PC-3 (cell line): Measurements from ENCODE around the gene SERPINF2.

Source experiments
- CTCF ChIP-seq: fragments of 300-600 bp; sonication (generic); conservative IDR thresholded peaks from 2 replicates; pipeline ENCODE4 v1.5.1; 2017; ENCODE audit warnings: antibody characterized with exemption, low read depth, mild to moderate bottlenecking, low read length
- EZH2phosphoT487 ChIP-seq: fragments of 300-600 bp; sonication (generic); IDR thresholded peaks from 2 replicates; pipeline ENCODE4 v1.6.1; 2018; ENCODE audit warnings: mild to moderate bottlenecking, antibody characterized with exemption, low read length, borderline replicate concordance

DNA sequence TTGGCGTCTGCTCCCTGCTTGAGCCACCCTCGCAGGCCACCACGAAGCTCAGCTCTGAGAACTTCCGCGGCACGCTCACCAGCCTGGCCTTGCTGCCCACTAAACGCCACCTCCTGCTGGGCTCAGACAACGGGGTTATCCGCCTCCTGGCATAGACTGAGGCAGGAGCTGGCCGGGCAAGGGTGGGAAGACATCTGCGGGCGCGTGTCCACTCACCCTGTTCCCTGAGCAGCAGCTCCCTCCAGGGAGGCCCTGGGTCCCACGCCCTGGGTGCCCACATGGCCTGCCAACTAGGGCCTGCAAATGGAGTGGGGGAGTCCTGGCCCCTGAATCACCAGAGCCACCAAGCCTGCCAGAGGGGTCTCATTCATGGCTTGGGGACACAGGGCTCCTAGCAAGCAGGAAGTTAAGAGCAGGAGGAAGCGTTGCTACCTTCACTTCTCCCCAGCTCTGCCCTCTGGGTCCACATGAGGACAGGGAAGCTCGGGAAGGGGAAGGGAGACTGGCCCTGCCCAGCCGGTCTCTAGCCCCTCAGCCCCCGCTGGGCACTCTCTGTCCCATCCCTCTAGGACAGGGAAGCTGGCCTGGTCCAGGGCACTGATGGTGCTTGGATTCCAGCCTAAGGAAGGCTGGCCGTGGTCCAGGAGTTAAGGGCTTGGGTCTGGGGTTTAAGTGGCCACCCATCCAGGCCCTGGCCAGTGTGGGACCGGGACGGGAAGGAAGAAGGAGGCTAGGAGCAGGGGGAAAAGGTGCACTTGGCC, 5.0 kb upstream of the SERPINF2 start:
- TF ChIP-seq CTCF (no peak), EZH2phosphoT487 (no peak)
